Thymus (tissue), 11 donors: ENCODE measurements around the gene MUC5B. TPM values are rescaled to one million over a fixed set of nuclear protein-coding genes. Genes with fewer than 3 reads are reported as not detected.

Source experiments
- DNase-seq, 9 donors: peaks; one replicate each; pipeline ENCODE4 v3.0.0-alpha.2; 2013; ENCODE audit warnings: low spot score in 9 of 9, low read depth in 6 of 9, missing footprints in 1 of 9
- H3K27ac ChIP-seq, 2 donors: one replicate each; pipeline ENCODE4 v1.5.1; 2013; ENCODE audit warnings: control low read depth in 1 of 2, low read depth in 1 of 2, low read length in 1 of 2, mild to moderate bottlenecking in 1 of 2, moderate library complexity in 1 of 2
- H3K27me3 ChIP-seq, 2 donors: one replicate each; pipeline ENCODE4 v1.5.1; 2013; ENCODE audit warnings: low read length in 1 of 2; ENCODE audit not compliant: control insufficient read depth in 2 of 2, insufficient read depth in 1 of 2
- H3K36me3 ChIP-seq, 2 donors: one replicate each; pipeline ENCODE4 v1.5.1; 2013; ENCODE audit warnings: low read length in 1 of 2, mild to moderate bottlenecking in 1 of 2, moderate library complexity in 1 of 2; ENCODE audit not compliant: control insufficient read depth in 2 of 2, insufficient read depth in 2 of 2
- H3K4me1 ChIP-seq, 2 donors: one replicate each; pipeline ENCODE4 v1.5.1; 2013; ENCODE audit warnings: low read length in 2 of 2; ENCODE audit not compliant: control insufficient read depth in 2 of 2, insufficient read depth in 2 of 2
- H3K4me3 ChIP-seq, 2 donors: one replicate each; pipeline ENCODE4 v1.5.1; 2013; ENCODE audit warnings: low read length in 2 of 2, control low read depth in 1 of 2, mild to moderate bottlenecking in 1 of 2
- H3K9me3 ChIP-seq, 2 donors: one replicate each; pipeline ENCODE4 v1.5.1; 2013; ENCODE audit warnings: low read length in 1 of 2, mild to moderate bottlenecking in 1 of 2; ENCODE audit not compliant: control insufficient read depth in 2 of 2, insufficient read depth in 1 of 2
- WGBS: extraction: QIAGEN DNeasy Blood & Tissue Kit; methylation state at CpG from one replicate; pipeline ENCODE4 v1.1.7; 2013; 5-methylcytosine and 5-hydroxymethylcytosine counted together
- polyA plus RNA-seq: library from polyadenylated mRNA; stranded (reverse); fragments of 200-250 nt; gene quantifications from one replicate; pipeline ENCODE4 v1.2.3, GENCODE V29; 2013
- total RNA-seq: library from RNA; stranded (reverse); fragments of 120-200 nt; gene quantifications from one replicate; pipeline ENCODE4 v1.2.4, GENCODE V29; 2013
- donor health status: healthy.

The MUC5B gene
- total and polyA plus RNA-seq, 2 donors = under 0.01 to 0.02 TPM

DNA sequence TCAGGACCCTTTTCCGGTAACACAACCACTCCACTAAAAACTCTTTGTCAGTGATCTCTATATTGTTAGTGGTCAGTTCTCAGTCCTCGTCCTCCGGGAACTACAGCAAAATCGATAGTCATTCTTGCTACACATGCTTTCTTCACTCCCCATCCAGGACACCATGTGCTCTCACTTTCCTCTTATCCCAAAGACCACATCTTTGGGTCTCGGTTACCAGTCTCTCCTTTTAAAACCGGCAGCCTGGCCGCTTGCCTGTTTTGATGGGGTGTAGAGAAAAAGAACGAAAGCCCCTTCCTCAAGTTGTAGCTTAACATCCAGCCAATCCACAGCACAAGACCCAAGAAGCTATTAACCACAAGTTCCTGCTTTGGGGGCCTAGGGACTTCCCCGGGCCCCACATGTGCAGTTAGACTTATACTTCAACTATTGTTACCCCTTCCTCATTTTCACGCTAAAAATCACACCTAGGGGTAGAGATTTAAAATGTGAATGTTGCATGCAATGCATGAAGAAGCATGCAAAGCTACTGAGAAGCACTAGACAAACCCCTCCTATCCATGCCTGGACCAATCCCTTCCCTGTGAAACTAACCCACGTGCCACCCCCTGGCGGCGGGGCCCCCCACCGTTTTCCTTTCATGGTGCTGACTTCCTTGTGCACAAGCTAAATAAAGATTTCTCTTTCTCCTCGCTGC, 88.1 kb downstream of the MUC5B start:
- Histone ChIP-seq H3K4me3 (peak overlapping the region in 1 of 2 donors; percentile 89), H3K4me1 (peaks cover 23 to 34% of the 10 kb centered on the region in 2 donors), H3K27ac (peak overlapping the region; percentile 12 to 51), H3K36me3 (peaks cover 0 to 3% of the 10 kb centered on the region in 2 donors), H3K9me3 (peaks cover 0 to 9% of the 10 kb centered on the region in 2 donors), H3K27me3 (no peaks in the 10 kb centered on the region)
- WGBS = 34% methylated on average over 15 of the region's 15 CpGs
- DNase-seq = peak in 6 of 9 donors; percentile 22 to 74 (median 44)

Other genes with a start within 250 kb of the MUC5B start
- gene MUC6, start 186.3 kb upstream of the MUC5B start, total RNA-seq = 0.19 TPM
- gene MUC6, start 186.3 kb upstream of the MUC5B start, polyA plus RNA-seq = 0.16 TPM
- under 0.01 TPM for gene MUC2, start 148.2 kb upstream of the MUC5B start, total RNA-seq
- gene MUC2, start 148.2 kb upstream of the MUC5B start, polyA plus RNA-seq = under 0.01 TPM
- 0.05 TPM for gene MUC5AC, start 65.1 kb upstream of the MUC5B start, total RNA-seq
- 0.02 TPM for gene MUC5AC, start 65.1 kb upstream of the MUC5B start, polyA plus RNA-seq
- gene TOLLIP, start 86.6 kb downstream of the MUC5B start, total RNA-seq = 10.9 TPM
- gene TOLLIP, start 86.6 kb downstream of the MUC5B start, polyA plus RNA-seq = 25.4 TPM
- gene BRSK2, start 166.9 kb downstream of the MUC5B start, total RNA-seq = 0.14 TPM
- 1.1 TPM for gene BRSK2, start 166.9 kb downstream of the MUC5B start, polyA plus RNA-seq